GM21825 (cell line): ENCODE measurements around the gene NCAPD2.

Experiments used
- ATAC-seq: cut with Tn5 transposase; IDR thresholded peaks from one replicate; pipeline ENCODE4 v1.9.1; 2021; ENCODE audit warnings: mild to moderate bottlenecking, moderate library complexity; ENCODE audit not compliant: unreplicated experiment

NCAPD2 gene

GRCh38 chr12:6569786-6570185 is 75.9 kb downstream of the NCAPD2 start:
- no peak for ATAC-seq

- no peak for ATAC-seq
Observed at GRCh38 chr12:6570264-6570887, 76.5 kb downstream of the NCAPD2 start.

- no peak for ATAC-seq
Observed at GRCh38 chr12:6573001-6573400, 79.1 kb downstream of the NCAPD2 start.

DNA sequence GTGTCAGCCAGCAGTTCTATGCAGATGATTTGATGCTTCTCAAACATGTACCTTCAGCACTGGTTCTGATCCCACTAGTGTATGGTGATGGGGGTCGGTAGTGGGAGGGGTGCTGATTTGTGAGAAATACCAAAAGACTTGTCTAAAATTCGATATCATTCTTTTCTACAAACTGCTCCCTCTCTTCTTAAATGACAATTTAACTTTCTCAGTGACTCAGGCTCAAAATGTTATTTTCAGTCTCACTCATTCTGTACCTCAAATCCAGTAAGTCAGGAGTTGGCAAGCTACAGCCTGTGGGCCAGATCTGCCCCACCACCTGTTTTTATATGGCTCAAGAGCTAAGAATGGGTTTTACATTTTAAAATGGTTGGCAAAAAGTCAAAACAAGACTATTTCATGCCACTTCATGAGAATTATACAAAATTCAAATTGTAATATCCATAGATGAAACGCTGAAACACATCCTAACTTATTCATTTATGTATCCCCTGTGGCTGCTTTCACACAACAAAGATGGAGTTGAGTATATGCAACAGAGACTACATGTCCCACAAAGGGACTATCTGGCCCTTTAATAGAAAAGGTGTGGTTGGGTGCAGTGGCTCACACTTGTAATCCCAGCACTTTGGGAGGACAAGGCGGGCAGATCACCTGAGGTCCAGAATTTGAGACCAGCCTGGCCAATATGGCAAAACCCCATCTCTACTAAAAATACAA is 80.8 kb downstream of the NCAPD2 start:
- no peak for ATAC-seq

DNA sequence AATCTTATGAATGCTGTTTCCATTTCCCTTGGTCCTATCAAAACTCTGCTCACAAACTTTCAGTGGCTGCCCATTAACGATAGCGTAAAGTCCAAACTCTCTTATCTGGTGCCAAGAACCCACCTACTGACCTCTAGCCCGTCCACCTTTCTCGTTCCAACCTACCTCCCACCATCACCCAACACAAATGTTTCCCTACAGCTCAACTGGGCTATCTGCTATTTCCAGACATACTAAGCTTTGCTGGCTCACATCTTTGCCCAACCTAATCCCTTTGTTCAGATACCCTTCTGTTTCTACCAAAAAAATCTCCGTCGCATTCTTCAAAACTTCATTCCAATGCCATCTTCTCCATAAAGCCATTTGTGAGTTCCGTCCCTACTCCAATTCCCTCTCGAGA is 81.7 kb downstream of the NCAPD2 start:
- ATAC-seq = no peak
